Upper lobe of right lung (tissue), 1 donor: ENCODE data around the gene IGSF11. TPM values are rescaled to one million over a fixed set of nuclear protein-coding genes. Genes with fewer than 3 reads are reported as not detected.
"Not testable (repeated sequence)": the region's sequence is repeated elsewhere in the genome, so short reads cannot be mapped to it uniquely, and the experiment has no call there.

Experiments used
- ATAC-seq: fragments of 200-7000 bp; cut with Tn5 transposase; one replicate; pipeline ENCODE4 v1.9.1; 2020; ENCODE audit warnings: mild to moderate bottlenecking, moderate library complexity
- DNase-seq: peaks from one replicate; pipeline ENCODE4 v3.0.0-alpha.2; 2020
- H3K27ac ChIP-seq: fragments of 200-600 bp; one replicate; pipeline ENCODE4 v1.8.0; 2022
- H3K27me3 ChIP-seq: fragments of 200-600 bp; one replicate; pipeline ENCODE4 v1.8.0; 2022; ENCODE audit warnings: mild to moderate bottlenecking
- H3K36me3 ChIP-seq: fragments of 200-600 bp; one replicate; pipeline ENCODE4 v1.8.0; 2022
- H3K4me1 ChIP-seq: fragments of 200-600 bp; one replicate; pipeline ENCODE4 v1.8.0; 2022
- H3K4me3 ChIP-seq: fragments of 200-600 bp; one replicate; pipeline ENCODE4 v1.8.0; 2022; ENCODE audit warnings: mild to moderate bottlenecking
- H3K9me3 ChIP-seq: fragments of 200-600 bp; one replicate; pipeline ENCODE4 v1.8.0; 2022
- CTCF ChIP-seq: fragments of 200-600 bp; IDR thresholded peaks from one replicate; pipeline ENCODE4 v1.8.0; 2022; ENCODE audit warnings: antibody characterized with exemption
- intact Hi-C: fragments of 100-400 bp; cut with DNase I; formaldehyde crosslinking; loops from one replicate; pipeline ENCODE4 v1.11.0; 2022
- total RNA-seq: library from RNA; stranded (reverse); fragmentation: NEBNext Ultra II Directional; extraction: Animal tissue kit (Norgen Biotek cat#: 25700); gene quantifications from one replicate; pipeline ENCODE4 v1.2.1, GENCODE V29; 2021
- donor health status: DM: no; HTN: yes; CAD: no; lungs with severe emphysema.

The IGSF11 gene
- total RNA-seq, 1 donor from 2014 or later, result 0.46 TPM

DNA sequence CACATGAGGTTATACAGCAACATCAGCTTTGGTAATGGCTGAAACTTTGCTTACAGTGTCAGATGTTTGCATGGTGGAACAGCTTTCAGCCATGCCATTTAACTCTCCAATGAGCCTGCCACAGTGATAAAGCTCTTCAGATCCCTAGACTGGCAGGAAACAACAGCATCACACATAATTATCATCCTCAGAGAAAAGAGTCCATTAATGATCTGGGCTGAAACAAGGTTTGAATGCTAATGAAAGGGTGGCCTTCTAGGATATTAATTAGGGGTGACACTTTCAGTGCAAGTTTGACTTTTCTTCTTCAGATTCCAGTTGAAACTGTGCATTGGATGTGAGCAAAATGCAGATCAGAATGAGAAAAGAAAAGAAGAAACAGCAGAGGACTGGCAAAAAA lies 166.6 kb downstream of the IGSF11 start:
- Histone ChIP-seq H3K27me3 (no peaks in the 10 kb centered on the region), H3K4me1 (no peaks in the 10 kb centered on the region), H3K36me3 (no peaks in the 10 kb centered on the region), H3K9me3 (no peaks in the 10 kb centered on the region), H3K4me3 (no peak overlapping the region), H3K27ac (no peak overlapping the region)
- DNase-seq, result no peak
- ATAC-seq, result no peak
- intact Hi-C loops, result no loop called here
- no peak for TF ChIP-seq CTCF

DNA sequence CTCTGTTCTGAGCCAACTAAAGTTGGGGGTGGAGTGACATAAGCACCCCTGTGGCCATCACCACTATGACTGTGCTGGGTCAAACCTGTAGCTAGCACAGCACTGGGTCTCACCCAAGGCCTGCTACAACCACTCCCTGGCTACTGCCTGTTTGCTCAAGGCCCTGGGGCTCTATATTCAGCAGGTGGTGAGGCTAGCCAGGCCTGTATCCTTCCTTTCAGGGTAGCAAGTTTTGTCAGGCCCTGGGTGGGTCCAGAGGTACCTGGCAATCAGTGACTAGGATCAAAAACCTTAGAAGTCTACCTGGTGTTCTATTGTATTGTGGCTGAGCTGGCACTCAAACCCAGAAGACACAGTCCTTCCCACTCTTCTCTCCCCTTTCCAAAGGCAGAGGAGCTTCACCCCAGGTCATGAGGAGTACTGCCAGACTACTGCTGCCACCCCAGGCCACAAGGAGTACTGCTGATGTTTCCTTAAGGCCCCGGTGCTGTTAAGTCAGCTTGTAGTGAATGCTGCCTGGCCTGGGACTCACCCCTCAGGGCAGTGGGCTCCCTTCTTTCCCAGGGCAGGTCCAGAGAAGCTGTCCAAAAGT lies 170.8 kb downstream of the IGSF11 start:
- H3K27ac ChIP-seq, result no peak overlapping the region
- intact Hi-C loops, result no loop called here
- ATAC-seq (peak; percentile 41), DNase-seq (no peak)
- H3K4me3 ChIP-seq, result no peak overlapping the region
- H3K4me1 ChIP-seq, result no peaks in the 10 kb centered on the region
- no peaks in the 10 kb centered on the region for H3K9me3 ChIP-seq
- no peaks in the 10 kb centered on the region for H3K36me3 ChIP-seq
- TF ChIP-seq CTCF, result no peak
- H3K27me3 ChIP-seq, result no peaks in the 10 kb centered on the region

DNA sequence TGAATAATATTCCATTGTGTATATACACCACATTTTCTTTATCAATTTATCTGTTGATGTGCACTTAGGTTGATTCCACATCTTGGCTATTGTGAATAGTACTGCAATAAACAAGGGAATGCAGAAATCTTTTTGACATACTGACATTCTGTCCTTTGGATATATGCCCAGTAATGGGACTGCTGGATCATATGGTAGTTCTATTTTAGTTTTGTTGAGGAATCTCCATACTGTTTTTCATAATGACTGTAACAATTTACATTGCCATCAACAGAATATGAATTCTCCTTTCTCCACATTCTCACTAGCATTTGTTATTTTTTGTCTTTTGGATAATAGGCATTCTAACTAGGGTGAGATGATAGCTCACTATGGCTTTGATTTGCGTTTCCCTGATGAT lies 174.7 kb downstream of the IGSF11 start:
- TF ChIP-seq CTCF, result no peak
- no peak for ATAC-seq
- Histone ChIP-seq H3K36me3 (no peaks in the 10 kb centered on the region), H3K4me3 (no peak overlapping the region), H3K27ac (no peak overlapping the region), H3K9me3 (peaks cover 5% of the 10 kb centered on the region), H3K4me1 (no peaks in the 10 kb centered on the region), H3K27me3 (no peaks in the 10 kb centered on the region)
- no peak for DNase-seq
- intact Hi-C loops, result no loop called here

- H3K4me3 ChIP-seq, H3K36me3 ChIP-seq, H3K27ac ChIP-seq, DNase-seq, H3K9me3 ChIP-seq, ATAC-seq, intact Hi-C loops, H3K27me3 ChIP-seq, H3K4me1 ChIP-seq: not testable (repeated sequence)
Observed at GRCh38 chr3:118851466-118852193, 183.0 kb downstream of the IGSF11 start.

GRCh38 chr3:118850687-118851086 lies 184.0 kb downstream of the IGSF11 start:
- H3K4me3 ChIP-seq, result no peak overlapping the region
- H3K9me3 ChIP-seq, result no peaks in the 10 kb centered on the region
- intact Hi-C loops, result no loop called here
- no peak for ATAC-seq
- no peaks in the 10 kb centered on the region for H3K27me3 ChIP-seq
- DNase-seq, result no peak
- H3K27ac ChIP-seq, result no peak overlapping the region
- no peaks in the 10 kb centered on the region for H3K36me3 ChIP-seq
- no peak for TF ChIP-seq CTCF
- H3K4me1 ChIP-seq, result no peaks in the 10 kb centered on the region

Other genes starting within 250 kb of the IGSF11 start
- not detected for gene TEX55, start 111.3 kb upstream of the IGSF11 start, total RNA-seq
- gene UPK1B, start 138.8 kb upstream of the IGSF11 start, total RNA-seq, result 5.4 TPM
- 15.8 TPM for gene B4GALT4, start 206.0 kb upstream of the IGSF11 start, total RNA-seq